GM18868 (cell line): ENCODE data around the gene ZNF740.
"Not testable (repeated sequence)": the region's sequence is repeated elsewhere in the genome, so short reads cannot be mapped to it uniquely, and the experiment has no call there.

Experiments
- ATAC-seq: cut with Tn5 transposase; IDR thresholded peaks from one replicate; pipeline ENCODE4 v1.9.1; 2021; ENCODE audit warnings: mild to moderate bottlenecking, moderate library complexity; ENCODE audit not compliant: unreplicated experiment

The ZNF740 gene

GRCh38 chr12:53180220-53180930 is at the start of gene ZNF740, which contains the start of gene CSAD:
Gene ZNF740 (plus strand): TSS chr12:53180722. CDS start chr12:53181984, 1,262 bp downstream.
Gene CSAD (minus strand): TSS chr12:53180925. CDS start chr12:53173470, 7,455 bp downstream.
- peak; percentile 85 for ATAC-seq

GRCh38 chr12:53131844-53132243 is 48.7 kb upstream of the ZNF740 start:
- ATAC-seq, result no peak

- no peak for ATAC-seq
Observed at GRCh38 chr12:53133722-53134121, 46.8 kb upstream of the ZNF740 start.

GRCh38 chr12:53143355-53143754 is 37.2 kb upstream of the ZNF740 start:
- no peak for ATAC-seq

GRCh38 chr12:53145383-53146260 is 34.9 kb upstream of the ZNF740 start:
- ATAC-seq, result no peak

- ATAC-seq, result no peak
Observed at GRCh38 chr12:53147181-53147580, 33.3 kb upstream of the ZNF740 start.

GRCh38 chr12:53147653-53148052 is 32.9 kb upstream of the ZNF740 start:
- ATAC-seq, result no peak

- no peak for ATAC-seq
Observed at GRCh38 chr12:53151039-53151438, 29.5 kb upstream of the ZNF740 start.

GRCh38 chr12:53152390-53152789 is 28.1 kb upstream of the ZNF740 start:
- ATAC-seq, result no peak

GRCh38 chr12:53159195-53159839 is 21.2 kb upstream of the ZNF740 start:
- peak; percentile 80 for ATAC-seq

- no peak for ATAC-seq
Observed at GRCh38 chr12:53160000-53160399, 20.5 kb upstream of the ZNF740 start.

GRCh38 chr12:53160673-53161072 is 19.8 kb upstream of the ZNF740 start:
- no peak for ATAC-seq

- ATAC-seq, result no peak
Observed at GRCh38 chr12:53161119-53161911, 19.2 kb upstream of the ZNF740 start.

GRCh38 chr12:53163008-53163407 is 17.5 kb upstream of the ZNF740 start:
- ATAC-seq, result not testable (repeated sequence)

- ATAC-seq, result no peak
Observed at GRCh38 chr12:53166837-53167236, 13.7 kb upstream of the ZNF740 start.

GRCh38 chr12:53169644-53170043 is 10.9 kb upstream of the ZNF740 start:
- no peak for ATAC-seq

GRCh38 chr12:53170215-53170614 is 10.3 kb upstream of the ZNF740 start:
- ATAC-seq, result no peak

- no peak for ATAC-seq
Observed at GRCh38 chr12:53170876-53171724, 9.4 kb upstream of the ZNF740 start.

GRCh38 chr12:53171725-53172329 is 8.7 kb upstream of the ZNF740 start:
- no peak for ATAC-seq
